ENCODE measurements around the gene FBN1. TPM values are rescaled to one million over a fixed set of nuclear protein-coding genes. Genes with fewer than 3 reads are reported as not detected.

FBN1 gene
- total and polyA plus RNA-seq, 2 donors (not counting 3 experiments of a cell fraction or from before 2014, with no cell fraction given): 107 to 111 TPM

GRCh38 chr15:48407646-48408045, 237.9 kb downstream of the FBN1 start:
- Histone ChIP-seq H3K27me3 (ENCODE audit: control insufficient read depth in 2 of 2, insufficient read depth in 2 of 2, low read length in 2 of 2) (no peaks in the 10 kb centered on the region), H3K9ac (replicated peaks; ENCODE audit: extremely low read depth, insufficient read depth, low read length) (no peak overlapping the region), H3K79me2 (ENCODE audit: control insufficient read depth, insufficient read depth, low read length) (no peaks in the 10 kb centered on the region), H2AFZ (ENCODE audit: low read depth, low read length) (no peak overlapping the region), H3K4me3 (replicated peaks in 1 of 3; ENCODE audit: insufficient read depth in 1 of 3, low read depth in 1 of 3, low read length in 3 of 3) (no peak overlapping the region), H3K9me3 (replicated peaks; ENCODE audit: control insufficient read depth, insufficient read depth, low read length) (no peaks in the 10 kb centered on the region), H3K36me3 (ENCODE audit: control insufficient read depth in 2 of 2, extremely low read depth in 1 of 2, insufficient read depth in 2 of 2, low read length in 2 of 2) (peaks cover 2 to 9% of the 10 kb centered on the region in 2 experiments), H3K27ac (ENCODE audit: insufficient read depth, low read depth, low read length) (no peak overlapping the region), H3K9me1 (replicated peaks; ENCODE audit: control insufficient read depth, extremely low read depth, insufficient read depth, low read length) (no peaks in the 10 kb centered on the region), H4K20me1 (replicated peaks; ENCODE audit: control insufficient read depth, extremely low read depth, insufficient read depth, low read length) (no peaks in the 10 kb centered on the region), H3K4me2 (ENCODE audit: insufficient read depth, low read length) (no peak overlapping the region), H3K4me1 (ENCODE audit: control insufficient read depth, extremely low read depth, insufficient read depth, low read length) (peaks cover 5% of the 10 kb centered on the region)
- intact Hi-C loops (cut with micrococcal nuclease): no loop called here
- DNase-seq (ENCODE audit: low read depth, low spot score) (no peak), FAIRE-seq (no peak)
- CTCF ChIA-PET: interaction anchor here (2.6 kb wide), 1 partner anchor 49 kb away, joined by 16 read pairs; no protein-coding TSS in a partner anchor
- TF ChIP-seq GATA2 (IDR thresholded peaks at IDR 0.05; ENCODE audit: insufficient read depth, insufficient read length, low read depth, low read length): no peak
- TF ChIP-seq EZH2 (IDR thresholded peaks at IDR 0.05; ENCODE audit: borderline replicate concordance, low read depth, low read length, severe bottlenecking): no peak
- no peak for TF ChIP-seq MAX (IDR thresholded peaks at IDR 0.05; ENCODE audit: insufficient read depth, insufficient read length)
- TF ChIP-seq FOS (IDR thresholded peaks at IDR 0.05; ENCODE audit: borderline replicate concordance, insufficient read depth, low read length): no peak
- no peak for TF ChIP-seq POLR2AphosphoS5 (IDR thresholded peaks at IDR 0.05; ENCODE audit: insufficient read depth, low read depth, low read length)
- no peak for TF ChIP-seq POLR2A (IDR thresholded peaks at IDR 0.05; ENCODE audit: low read depth, low read length)
- no peak for TF ChIP-seq JUN (IDR thresholded peaks at IDR 0.05; ENCODE audit: borderline replicate concordance, insufficient read depth, insufficient read length, low read depth)
- TF ChIP-seq MYC (IDR thresholded peaks at IDR 0.05; ENCODE audit: low read depth, low read length): no peak
- TF ChIP-seq CTCF (IDR thresholded peaks at IDR 0.05; ENCODE audit: extremely low read depth in 1 of 2, insufficient read depth in 1 of 2, low read depth in 1 of 2, low read length in 2 of 2): no peak
- POLR2A ChIA-PET: interaction anchor here (0.6 kb wide), 1 partner anchor 13 kb away, joined by 3 read pairs; no protein-coding TSS in a partner anchor
- no TSS peak for BruUV-seq (replicated peaks)
- dilution Hi-C loops (cut with MboI; ENCODE audit: extremely low pct_ligation_motif_present, low sequenced_read_pairs): no loop called here

Data from endothelial cell of umbilical vein (primary cell).